GM13976 (cell line): ENCODE data around the gene UBE2R2.
"Not testable (repeated sequence)": the region's sequence is repeated elsewhere in the genome, so short reads cannot be mapped to it uniquely, and the experiment has no call there.

ENCODE experiments used
- DNase-seq: peaks from one replicate; pipeline ENCODE4 v3.0.0; 2012; ENCODE audit warnings: low spot score
- CTCF ChIP-seq: IDR thresholded peaks from 2 replicates; pipeline ENCODE4 v1.5.1; 2012; ENCODE audit warnings: borderline replicate concordance, mild to moderate bottlenecking; ENCODE audit not compliant: insufficient read depth; ENCODE audit errors: extremely low read depth, missing control alignments, control extremely low read depth
- in situ Hi-C: fragments of 300-500 bp; cut with MboI; formaldehyde crosslinking; loops from one replicate; pipeline ENCODE4 v1.12.0; 2022; ENCODE audit warnings: low sequenced_read_pairs, mixed read lengths, inconsistent platforms; ENCODE audit not compliant: unreplicated experiment

UBE2R2 gene

GRCh38 chr9:33867747-33868439 is 50.9 kb downstream of the UBE2R2 start:
- DNase-seq: no peak
- in situ Hi-C loops: no loop called here
- TF ChIP-seq CTCF: no peak

GRCh38 chr9:33868440-33868973 is 51.5 kb downstream of the UBE2R2 start:
- TF ChIP-seq CTCF: no peak
- DNase-seq: no peak
- in situ Hi-C loops: no loop called here

GRCh38 chr9:33869243-33869642 is 52.3 kb downstream of the UBE2R2 start:
- in situ Hi-C loops, DNase-seq: not testable (repeated sequence)

GRCh38 chr9:33877727-33878489 is 60.9 kb downstream of the UBE2R2 start:
- no peak for DNase-seq
- TF ChIP-seq CTCF: no peak
- in situ Hi-C loops: no loop called here

- DNase-seq: no peak
- TF ChIP-seq CTCF: no peak
- in situ Hi-C loops: no loop called here
Measured at GRCh38 chr9:33878691-33879366, 61.9 kb downstream of the UBE2R2 start.

GRCh38 chr9:33880211-33881089 is 63.5 kb downstream of the UBE2R2 start:
- no peak for TF ChIP-seq CTCF
- in situ Hi-C loops: no loop called here
- no peak for DNase-seq
